ENCODE results near the gene SCGB3A2.
A peak's percentile ranks its signal among the peaks of the same experiment; 100 is the strongest.

SCGB3A2 gene

GRCh38 chr5:147878066-147878759 lies at the start of gene SCGB3A2:
SCGB3A2 (plus strand) TSS chr5:147878711; CDS start chr5:147878804, 93 bp downstream.
- no peak for DNase-seq (ENCODE audit: low spot score)

- DNase-seq (ENCODE audit: low spot score) = no peak
These were observed 48.5 kb upstream of the SCGB3A2 start for GRCh38 chr5:147830035-147830434.

- DNase-seq (ENCODE audit: low spot score) = no peak
These were observed 47.0 kb upstream of the SCGB3A2 start, which contains the start of gene SPINK1 for GRCh38 chr5:147831465-147831864. SPINK1 (minus strand) TSS chr5:147831671; CDS start chr5:147831577, 94 bp downstream.

- DNase-seq (ENCODE audit: low spot score) = no peak
These were observed 46.0 kb upstream of the SCGB3A2 start for GRCh38 chr5:147832541-147832940.

- no peak for DNase-seq (ENCODE audit: low spot score)
These were observed 43.1 kb upstream of the SCGB3A2 start for GRCh38 chr5:147835386-147835798.

- no peak for DNase-seq (ENCODE audit: low spot score)
These were observed 42.1 kb upstream of the SCGB3A2 start for GRCh38 chr5:147836439-147836838.

- DNase-seq (ENCODE audit: low spot score) = no peak
These were observed 35.6 kb upstream of the SCGB3A2 start for GRCh38 chr5:147842869-147843268.

GRCh38 chr5:147844846-147845245 lies 33.7 kb upstream of the SCGB3A2 start:
- no peak for DNase-seq (ENCODE audit: low spot score)

- no peak for DNase-seq (ENCODE audit: low spot score)
These were observed 32.9 kb upstream of the SCGB3A2 start for GRCh38 chr5:147845618-147846017.

- DNase-seq (ENCODE audit: low spot score) = no peak
These were observed 29.3 kb upstream of the SCGB3A2 start for GRCh38 chr5:147849226-147849625.

GRCh38 chr5:147851578-147851977 lies 26.9 kb upstream of the SCGB3A2 start:
- DNase-seq (ENCODE audit: low spot score) = no peak

GRCh38 chr5:147852365-147852764 lies 26.1 kb upstream of the SCGB3A2 start:
- DNase-seq (ENCODE audit: low spot score) = no peak

GRCh38 chr5:147853372-147853987 lies 25.0 kb upstream of the SCGB3A2 start:
- DNase-seq (ENCODE audit: low spot score) = no peak

GRCh38 chr5:147854331-147854730 lies 24.2 kb upstream of the SCGB3A2 start:
- no peak for DNase-seq (ENCODE audit: low spot score)

- DNase-seq (ENCODE audit: low spot score) = no peak
These were observed 23.4 kb upstream of the SCGB3A2 start for GRCh38 chr5:147854894-147855773.

- DNase-seq (ENCODE audit: low spot score) = no peak
These were observed 22.8 kb upstream of the SCGB3A2 start for GRCh38 chr5:147855774-147856069.

GRCh38 chr5:147856801-147857200 lies 21.7 kb upstream of the SCGB3A2 start:
- no peak for DNase-seq (ENCODE audit: low spot score)

GRCh38 chr5:147857302-147858129 lies 21.0 kb upstream of the SCGB3A2 start:
- peak; percentile 60 for DNase-seq (ENCODE audit: low spot score)

- DNase-seq (ENCODE audit: low spot score) = no peak
These were observed 19.9 kb upstream of the SCGB3A2 start for GRCh38 chr5:147858565-147858964.

- no peak for DNase-seq (ENCODE audit: low spot score)
These were observed 18.4 kb upstream of the SCGB3A2 start for GRCh38 chr5:147859962-147860640.

GRCh38 chr5:147860641-147861025 lies 17.9 kb upstream of the SCGB3A2 start:
- no peak for DNase-seq (ENCODE audit: low spot score)
